SU-DHL-6 (cell line): ENCODE measurements around the gene EYS.

Experiments
- H2AFZ ChIP-seq: fragments of 200-600 bp; sonication (generic); 2 replicates; pipeline ENCODE4 v1.6.1; 2014; ENCODE audit warnings: low read depth, mild to moderate bottlenecking, moderate library complexity, mixed read lengths, antibody characterized with exemption, low read length; ENCODE audit not compliant: severe bottlenecking
- H3F3A ChIP-seq: fragments of 200-600 bp; shearing (Covaris generic); 2 replicates; pipeline ENCODE4 v1.6.0; 2016; ENCODE audit warnings: antibody characterized with exemption, mild to moderate bottlenecking; ENCODE audit not compliant: insufficient read depth
- H3K27ac ChIP-seq: fragments of 200-600 bp; sonication (generic); 2 replicates; pipeline ENCODE4 v1.5.1; 2016; ENCODE audit warnings: low read depth, mild to moderate bottlenecking, low read length, moderate library complexity, mixed read lengths
- H3K27me3 ChIP-seq: fragments of 200-600 bp; sonication (generic), shearing (Covaris generic); 2 replicates; pipeline ENCODE4 v1.6.0; 2014; ENCODE audit warnings: mild to moderate bottlenecking, low read length
- H3K36me3 ChIP-seq: fragments of 200-600 bp; sonication (generic); 2 replicates; pipeline ENCODE4 v1.6.1; 2014; ENCODE audit warnings: mild to moderate bottlenecking, low read length, mixed read lengths
- H3K4me2 ChIP-seq: fragments of 300-600, 200-600 bp; shearing (Covaris generic), sonication (generic); 2 replicates; pipeline ENCODE4 v1.6.0; 2014; ENCODE audit warnings: low read length, low read depth, mild to moderate bottlenecking; ENCODE audit not compliant: poor library complexity, severe bottlenecking
- H3K4me3 ChIP-seq: fragments of 200-600 bp; sonication (generic); 2 replicates; pipeline ENCODE4 v1.5.1; 2014; ENCODE audit warnings: antibody characterized with exemption, low read length, mild to moderate bottlenecking, mixed read lengths; ENCODE audit not compliant: insufficient read depth, poor library complexity, severe bottlenecking
- H3K79me2 ChIP-seq: fragments of 200-600 bp; sonication (generic); 2 replicates; pipeline ENCODE4 v1.6.1; 2014; ENCODE audit warnings: mild to moderate bottlenecking, low read length, moderate library complexity; ENCODE audit not compliant: insufficient read depth
- H3K9ac ChIP-seq: fragments of 200-600 bp; sonication (generic); 2 replicates; pipeline ENCODE4 v1.7.0; 2014; ENCODE audit warnings: mild to moderate bottlenecking, low read length
- H3K9me2 ChIP-seq: fragments of 200-600 bp; sonication (generic); replicated peaks from 2 replicates; pipeline ENCODE4 v1.6.1; 2014; ENCODE audit warnings: low read length; ENCODE audit not compliant: insufficient read depth
- H3K9me3 ChIP-seq: fragments of 200-600 bp; sonication (generic); 2 replicates; pipeline ENCODE4 v1.6.1; 2014; ENCODE audit warnings: low read length, mixed read lengths; ENCODE audit not compliant: insufficient read depth
- H4K20me1 ChIP-seq: fragments of 200-600 bp; sonication (generic); 2 replicates; pipeline ENCODE4 v1.6.1; 2014; ENCODE audit warnings: low read depth, mild to moderate bottlenecking, antibody characterized with exemption, low read length, moderate library complexity, mixed read lengths
- EZH2phosphoT487 ChIP-seq: fragments of 200-600 bp; sonication (generic), shearing (Covaris generic); conservative IDR thresholded peaks from 2 replicates; pipeline ENCODE4 v1.6.1; 2018; ENCODE audit warnings: mild to moderate bottlenecking, antibody characterized with exemption, low read length, moderate library complexity, mixed read lengths
- TF ChIP-seq, protein P1 (sequence below): fragments of 200-600 bp; sonication (generic); IDR thresholded peaks from one replicate; pipeline ENCODE4 v1.5.1; 2017; ENCODE audit warnings: antibody characterized with exemption, mild to moderate bottlenecking, low read length, moderate library complexity; ENCODE audit not compliant: insufficient read depth, poor library complexity, severe bottlenecking

EYS gene

DNA sequence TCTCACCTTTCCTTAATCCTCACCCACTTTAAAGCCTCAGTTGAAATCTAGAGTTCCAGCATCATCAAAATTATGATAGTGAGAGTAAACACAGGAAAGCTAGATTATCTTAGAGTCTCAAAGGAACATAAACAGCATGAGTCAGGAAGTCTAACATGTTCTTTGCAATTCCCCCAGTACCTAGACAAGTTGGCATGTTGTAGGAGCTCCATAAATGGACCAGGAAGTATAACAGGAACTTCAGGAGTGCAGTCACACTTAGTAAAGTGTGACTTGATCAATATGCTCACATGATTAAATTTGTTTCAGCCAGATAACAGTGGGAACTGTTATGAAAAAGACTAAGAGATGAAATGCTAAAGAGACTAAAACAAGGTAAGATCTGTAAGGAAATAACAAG is 834.4 kb downstream of the EYS start:
- H3K4me3 ChIP-seq: no peak overlapping the region
- TF ChIP-seq, protein P1, sequence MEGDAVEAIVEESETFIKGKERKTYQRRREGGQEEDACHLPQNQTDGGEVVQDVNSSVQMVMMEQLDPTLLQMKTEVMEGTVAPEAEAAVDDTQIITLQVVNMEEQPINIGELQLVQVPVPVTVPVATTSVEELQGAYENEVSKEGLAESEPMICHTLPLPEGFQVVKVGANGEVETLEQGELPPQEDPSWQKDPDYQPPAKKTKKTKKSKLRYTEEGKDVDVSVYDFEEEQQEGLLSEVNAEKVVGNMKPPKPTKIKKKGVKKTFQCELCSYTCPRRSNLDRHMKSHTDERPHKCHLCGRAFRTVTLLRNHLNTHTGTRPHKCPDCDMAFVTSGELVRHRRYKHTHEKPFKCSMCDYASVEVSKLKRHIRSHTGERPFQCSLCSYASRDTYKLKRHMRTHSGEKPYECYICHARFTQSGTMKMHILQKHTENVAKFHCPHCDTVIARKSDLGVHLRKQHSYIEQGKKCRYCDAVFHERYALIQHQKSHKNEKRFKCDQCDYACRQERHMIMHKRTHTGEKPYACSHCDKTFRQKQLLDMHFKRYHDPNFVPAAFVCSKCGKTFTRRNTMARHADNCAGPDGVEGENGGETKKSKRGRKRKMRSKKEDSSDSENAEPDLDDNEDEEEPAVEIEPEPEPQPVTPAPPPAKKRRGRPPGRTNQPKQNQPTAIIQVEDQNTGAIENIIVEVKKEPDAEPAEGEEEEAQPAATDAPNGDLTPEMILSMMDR: no peak
- TF ChIP-seq EZH2phosphoT487: no peak
- H3K79me2 ChIP-seq: no peaks in the 10 kb centered on the region
- no peak overlapping the region for H2AFZ ChIP-seq
- no peaks in the 10 kb centered on the region for H3K27me3 ChIP-seq
- no peak overlapping the region for H3K9ac ChIP-seq
- no peaks in the 10 kb centered on the region for H3K9me2 ChIP-seq
- no peaks in the 10 kb centered on the region for H4K20me1 ChIP-seq
- H3K27ac ChIP-seq: no peak overlapping the region
- H3K4me2 ChIP-seq: no peak overlapping the region
- no peaks in the 10 kb centered on the region for H3K9me3 ChIP-seq
- no peaks in the 10 kb centered on the region for H3K36me3 ChIP-seq
- H3F3A ChIP-seq: no peaks in the 10 kb centered on the region

DNA sequence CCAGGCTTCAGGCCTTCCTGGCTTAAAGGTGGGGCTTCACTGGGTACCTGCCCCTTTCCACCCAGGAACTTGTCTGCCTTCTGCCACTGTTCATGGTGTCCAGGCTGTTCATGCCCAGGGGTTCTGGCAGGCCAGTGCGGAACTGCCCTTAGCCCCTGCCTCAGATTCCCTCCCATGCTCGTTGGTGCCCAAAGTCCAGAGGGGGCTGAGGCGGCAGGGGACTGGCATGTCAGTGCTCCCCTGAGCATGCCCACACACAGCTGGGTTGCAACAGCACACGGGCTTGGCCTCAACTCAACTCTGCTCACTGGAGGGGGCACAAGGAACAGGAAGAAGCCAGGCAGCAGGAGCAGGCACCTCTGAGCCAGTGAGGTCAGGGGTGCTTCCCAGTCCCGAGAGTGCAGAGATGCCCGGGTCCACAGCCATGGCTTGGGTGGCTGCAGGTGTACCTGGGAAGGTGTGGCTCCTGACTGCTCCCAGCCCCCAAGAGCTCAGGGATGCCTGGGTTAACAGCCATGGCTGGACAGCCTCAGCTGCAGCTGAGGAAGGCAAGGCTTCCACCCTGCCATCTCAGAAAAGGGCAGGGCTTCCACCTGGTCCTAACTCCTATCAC is 845.9 kb downstream of the EYS start:
- no peak overlapping the region for H3K4me3 ChIP-seq
- no peak overlapping the region for H3K4me2 ChIP-seq
- H4K20me1 ChIP-seq: no peaks in the 10 kb centered on the region
- no peak overlapping the region for H2AFZ ChIP-seq
- H3K27ac ChIP-seq: no peak overlapping the region
- no peaks in the 10 kb centered on the region for H3F3A ChIP-seq
- H3K79me2 ChIP-seq: no peaks in the 10 kb centered on the region
- no peaks in the 10 kb centered on the region for H3K27me3 ChIP-seq
- no peak overlapping the region for H3K9ac ChIP-seq
- H3K9me3 ChIP-seq: no peaks in the 10 kb centered on the region
- no peaks in the 10 kb centered on the region for H3K9me2 ChIP-seq
- H3K36me3 ChIP-seq: no peaks in the 10 kb centered on the region
- TF ChIP-seq, protein P1: no peak
- no peak for TF ChIP-seq EZH2phosphoT487

DNA sequence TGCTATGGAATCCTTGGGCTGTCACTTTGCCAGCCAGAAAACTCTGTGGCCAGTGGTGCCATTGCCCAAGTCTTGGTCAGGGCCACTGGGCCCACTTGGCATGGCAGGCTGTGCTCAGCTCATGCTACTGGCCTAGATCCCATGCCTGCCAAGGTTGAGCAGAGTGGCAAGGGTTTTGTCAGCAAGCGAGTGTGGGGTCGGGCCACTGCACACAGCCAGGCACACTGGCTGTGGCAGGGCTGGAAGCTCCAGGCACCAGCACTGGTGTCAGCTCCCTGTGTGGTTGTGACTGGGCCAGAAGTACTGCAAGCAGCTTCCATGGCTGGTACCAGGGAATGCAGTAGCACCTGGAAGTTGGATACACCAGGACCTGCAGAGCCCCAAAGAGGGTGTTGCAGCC is 846.8 kb downstream of the EYS start:
- Histone ChIP-seq H3K9me3 (no peaks in the 10 kb centered on the region), H3K4me2 (no peak overlapping the region), H3K27ac (no peak overlapping the region), H3K4me3 (no peak overlapping the region), H3K27me3 (no peaks in the 10 kb centered on the region), H2AFZ (no peak overlapping the region), H3K9me2 (no peaks in the 10 kb centered on the region), H3K79me2 (no peaks in the 10 kb centered on the region), H3F3A (no peaks in the 10 kb centered on the region), H3K36me3 (no peaks in the 10 kb centered on the region), H3K9ac (no peak overlapping the region), H4K20me1 (no peaks in the 10 kb centered on the region)
- no peak for TF ChIP-seq EZH2phosphoT487
- TF ChIP-seq, protein P1: no peak
